GM12878 (cell line): Measurements from ENCODE around the gene HCK. TPM values are rescaled to one million over a fixed set of nuclear protein-coding genes. Genes with fewer than 3 reads are reported as not detected.

Source experiments
- ATAC-seq: fragments of 200-7000 bp; cut with Tn5 transposase; 3 replicates; pipeline ENCODE4 v1.9.1; 2020; ENCODE audit warnings: mild to moderate bottlenecking, moderate library complexity
- BruUV-seq: library from RNA; stranded (reverse); fragments of 400-500 nt; replicated peaks from 2 replicates; lab custom pipeline; 2021; lab: Mats Ljungman, UMichigan
- CTCF ChIA-PET: fragments of 300-600 bp; sonication (Branson Sonifier 250); formaldehyde crosslinking; extraction: SDS; loops from one replicate; lab custom pipeline; 2021; ENCODE audit warnings: inconsistent platforms; lab: Yijun Ruan, JAX
- POLR2A ChIA-PET: fragments of 350-600 bp; formaldehyde crosslinking; extraction: SDS; loops from one replicate; lab custom pipeline; 2021; ENCODE audit warnings: inconsistent platforms; lab: Charles Lee
- RAD21 ChIA-PET: fragments of 300-600 bp; sonication (Branson Sonifier 250); formaldehyde crosslinking; loops from one replicate; lab custom pipeline; 2023; ENCODE audit warnings: antibody characterized with exemption; ENCODE audit not compliant: unreplicated experiment; lab: Charles Lee
- SMC1A ChIA-PET: fragments of 300-600 bp; sonication (Branson Sonifier 250); formaldehyde crosslinking; loops from one replicate; lab custom pipeline; 2023; ENCODE audit not compliant: unreplicated experiment, uncharacterized antibody; lab: Charles Lee
- DNase-seq: peaks from one replicate; pipeline ENCODE4 v3.0.0-alpha.2; 2011; ENCODE audit warnings: low read depth, low spot score
- FAIRE-seq: peaks from 3 replicates; lab custom pipeline; 2011; peaks lifted over from hg19 to GRCh38; lab: Jason Lieb, UNC
- H2AFZ ChIP-seq: 2 replicates; pipeline ENCODE4 v1.6.0; 2011; ENCODE audit warnings: low read depth, low read length, control low read depth; ENCODE audit not compliant: control insufficient read depth
- H3K27ac ChIP-seq: 2 replicates; pipeline ENCODE4 v1.5.1; 2011; ENCODE audit warnings: control low read depth; ENCODE audit not compliant: control insufficient read depth, insufficient read depth
- H3K27me3 ChIP-seq, 2 experiments: replicated peaks in 1 of 2; 2 replicates each; pipeline versions ENCODE4 v1.6.0 to v1.6.1; 2011; ENCODE audit warnings: low read length in 1 of 2; ENCODE audit not compliant: control insufficient read depth in 2 of 2, insufficient read depth in 2 of 2
- H3K36me3 ChIP-seq, 2 experiments: 2 replicates each; pipeline ENCODE4 v1.5.1; 2011; ENCODE audit warnings: low read length in 1 of 2; ENCODE audit not compliant: control insufficient read depth in 2 of 2, insufficient read depth in 2 of 2
- H3K4me1 ChIP-seq: 2 replicates; pipeline ENCODE4 v1.6.1; 2011; ENCODE audit warnings: mild to moderate bottlenecking, low read length, moderate library complexity, mixed read lengths; ENCODE audit not compliant: control insufficient read depth, insufficient read depth
- H3K4me2 ChIP-seq: 2 replicates; pipeline ENCODE4 v1.6.0; 2011; ENCODE audit warnings: control low read depth; ENCODE audit not compliant: control insufficient read depth, insufficient read depth
- H3K4me3 ChIP-seq: fragments of 200-600 bp; sonication (generic); 2 replicates; pipeline ENCODE4 v1.5.1; 2016
- H3K79me2 ChIP-seq: 2 replicates; pipeline ENCODE4 v1.6.0; 2011; ENCODE audit warnings: low read length; ENCODE audit not compliant: control insufficient read depth, insufficient read depth
- H3K9ac ChIP-seq: 2 replicates; pipeline ENCODE4 v1.8.0; 2011; ENCODE audit warnings: low read length, control low read depth, mixed read lengths; ENCODE audit not compliant: control insufficient read depth, insufficient read depth
- H3K9me3 ChIP-seq: replicated peaks from 3 replicates; pipeline ENCODE4 v1.5.1; 2011; ENCODE audit warnings: mild to moderate bottlenecking, low read length; ENCODE audit not compliant: control insufficient read depth, insufficient read depth
- H4K20me1 ChIP-seq: 2 replicates; pipeline ENCODE4 v1.6.0; 2011; ENCODE audit not compliant: control insufficient read depth, insufficient read depth
- KDM1A ChIP-seq: fragments of 200-600 bp; sonication (generic); IDR thresholded peaks from 2 replicates; pipeline ENCODE4 v1.6.1; 2016; ENCODE audit warnings: borderline replicate concordance
- KLF5 ChIP-seq: fragments of 450-650 bp; IDR thresholded peaks from 2 replicates; pipeline ENCODE4 v1.6.1; 2014; ENCODE audit warnings: mild to moderate bottlenecking; ENCODE audit not compliant: partially characterized antibody
- NFXL1 ChIP-seq: fragments of 450-650 bp; IDR thresholded peaks from 2 replicates; pipeline ENCODE4 v1.6.1; 2017; ENCODE audit warnings: antibody characterized with exemption, mild to moderate bottlenecking, borderline replicate concordance
- ZBTB11 ChIP-seq: fragments of 450-650 bp; formaldehyde crosslinking; IDR thresholded peaks from 2 replicates; pipeline ENCODE4 v1.5.0; 2022; ENCODE audit warnings: mild to moderate bottlenecking, missing genetic modification characterization
- WGBS: methylation state at CpG from one replicate; pipeline ENCODE4 v1.1.6; 2016; ENCODE audit warnings: low lambda C conversion rate; ENCODE audit not compliant: insufficient replicate concordance, insufficient coverage; ENCODE audit errors: missing lambda C conversion rate; 5-methylcytosine and 5-hydroxymethylcytosine counted together
- in situ Hi-C: fragments of 300-500 bp; cut with MboI; formaldehyde crosslinking; loops from 9 replicates; pipeline ENCODE4 v1.14.3; 2018; ENCODE audit warnings: mixed read lengths
- intact Hi-C: fragments of 100-400 bp; cut with micrococcal nuclease; formaldehyde crosslinking; loops from one replicate; pipeline ENCODE4 v1.14.2; 2022; ENCODE audit not compliant: unreplicated experiment
- polyA plus RNA-seq, 11 experiments: library from polyadenylated mRNA; depleted of rRNA in 4 of 11; unstranded in 6 of 11; stranded (reverse) in 5 of 11; fragments of >200 nt; fragmentation: Nextera tagmentation in 4 of 11; fragmentation: Illumina TruSeq in 1 of 11; extraction: Ambion mirVana in 4 of 11; extraction: Trizol in 1 of 11; gene quantifications; 1 replicate in 1 of 11; 2 replicates in 10 of 11; pipeline versions ENCODE4 v1.2.1 to v1.2.3, GENCODE V29; 2011 to 2016; ENCODE audit warnings: inconsistent platforms in 2 of 11, missing spikeins in 2 of 11, low read depth in 1 of 11
- total RNA-seq, 4 experiments: library from RNA; depleted of rRNA in 3 of 4; stranded (reverse); fragments of >200 nt in 3 of 4; fragmentation: Illumina TruSeq in 1 of 4; extraction: Trizol in 1 of 4; gene quantifications; 2 replicates each; pipeline versions ENCODE4 v1.2.1 to v1.2.3, GENCODE V29; 2013 to 2021
- TF ChIP-seq, protein P1 (sequence below): IDR thresholded peaks from 2 replicates; pipeline ENCODE4 v1.6.1; 2011; ENCODE audit warnings: borderline replicate concordance, low read depth, mild to moderate bottlenecking, moderate library complexity, mixed read lengths, low read length; ENCODE audit not compliant: insufficient read depth; ENCODE audit errors: extremely low read length

The HCK gene
- total and polyA plus RNA-seq, 10 of the 15 experiments (the other 5 are each of a cell fraction or from before 2014, with no cell fraction given), result 1.3 to 30.3 (median 18.5) TPM

DNA sequence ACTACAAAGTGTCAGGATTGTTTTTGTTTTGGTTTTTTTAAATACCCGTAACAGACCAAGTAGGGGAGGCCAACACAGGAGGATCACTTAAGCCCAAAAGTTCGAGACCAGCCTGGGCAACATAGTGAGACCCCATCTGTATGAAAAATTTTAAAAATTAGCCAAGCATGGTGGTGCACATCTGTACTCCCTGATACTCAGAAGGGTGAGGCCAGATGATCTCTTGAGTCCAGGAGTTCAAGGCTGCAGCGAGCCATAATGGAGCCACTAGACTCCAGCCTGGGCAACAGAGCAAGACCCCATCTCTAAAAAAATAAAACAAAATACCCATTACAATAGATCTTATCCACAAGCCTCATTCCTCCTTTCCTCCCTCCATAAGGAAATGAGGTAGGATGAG, 28.7 kb downstream of the HCK start:
- Histone ChIP-seq H3K27me3 (no peaks in the 10 kb centered on the region), H3K79me2 (no peaks in the 10 kb centered on the region), H2AFZ (no peak overlapping the region), H3K9me3 (no peaks in the 10 kb centered on the region), H3K27ac (no peak overlapping the region), H4K20me1 (no peaks in the 10 kb centered on the region), H3K4me1 (no peaks in the 10 kb centered on the region), H3K9ac (no peak overlapping the region), H3K36me3 (0 out of 4 replicates have a peak, but pooled peaks cover 0 to 2% of the 10 kb centered on the region in 2 experiments), H3K4me2 (no peak overlapping the region), H3K4me3 (no peak overlapping the region)
- SMC1A ChIA-PET, result interaction anchor here (1.2 to 4.5 kb wide), 3 partner anchors 10 to 46 kb away, joined by 3 to 25 read pairs (median 21); partner anchors contain the start of gene TM9SF4
- WGBS, result 32% methylated on average over 3 of the region's 3 CpGs
- no peak for DNase-seq
- POLR2A ChIA-PET, result no interaction called here
- RAD21 ChIA-PET, result interaction anchor here (2.1 to 5.3 kb wide), 3 partner anchors 9 to 46 kb away, joined by 8 to 19 read pairs (median 12); no protein-coding TSS in a partner anchor
- intact Hi-C loops, result no loop called here
- no peak for FAIRE-seq
- TF ChIP-seq NFXL1 (no peak), KLF5 (no peak), KDM1A (no peak), ZBTB11 (CRISPR knock-in tag) (no peak)
- TF ChIP-seq, protein P1, sequence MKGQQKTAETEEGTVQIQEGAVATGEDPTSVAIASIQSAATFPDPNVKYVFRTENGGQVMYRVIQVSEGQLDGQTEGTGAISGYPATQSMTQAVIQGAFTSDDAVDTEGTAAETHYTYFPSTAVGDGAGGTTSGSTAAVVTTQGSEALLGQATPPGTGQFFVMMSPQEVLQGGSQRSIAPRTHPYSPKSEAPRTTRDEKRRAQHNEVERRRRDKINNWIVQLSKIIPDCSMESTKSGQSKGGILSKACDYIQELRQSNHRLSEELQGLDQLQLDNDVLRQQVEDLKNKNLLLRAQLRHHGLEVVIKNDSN, result no peak
- CTCF ChIA-PET, result interaction anchor here (1.1 to 5.6 kb wide), 4 partner anchors 11 to 58 kb away, joined by 3 to 36 read pairs (median 14); no protein-coding TSS in a partner anchor
- in situ Hi-C loops, result no loop called here
- no TSS peak for BruUV-seq
- ATAC-seq, result no peak
